Glutamatergic neuron (in vitro differentiated cells): ENCODE results near the gene GRIFIN. TPM values are rescaled to one million over a fixed set of nuclear protein-coding genes. Genes with fewer than 3 reads are reported as not detected.
A peak's percentile ranks its signal among the peaks of the same experiment; 100 is the strongest.

Experiments
- DNase-seq: peaks from one replicate; pipeline ENCODE4 v3.0.0; 2022
- H3K27ac Mint-ChIP-seq: one replicate; pipeline ENCODE4 v1.8.0; 2020; ENCODE audit warnings: mild to moderate bottlenecking, mixed read lengths, inconsistent platforms; ENCODE audit not compliant: unreplicated experiment
- H3K27me3 Mint-ChIP-seq: one replicate; pipeline ENCODE4 v1.8.0; 2020; ENCODE audit warnings: mild to moderate bottlenecking, moderate library complexity, mixed read lengths, inconsistent platforms; ENCODE audit not compliant: unreplicated experiment
- H3K36me3 Mint-ChIP-seq: one replicate; pipeline ENCODE4 v1.8.0; 2020; ENCODE audit warnings: mild to moderate bottlenecking, mixed read lengths, inconsistent platforms; ENCODE audit not compliant: unreplicated experiment
- H3K4me1 Mint-ChIP-seq: one replicate; pipeline ENCODE4 v1.8.0; 2020; ENCODE audit warnings: mild to moderate bottlenecking, low read depth, mixed read lengths, inconsistent platforms; ENCODE audit not compliant: unreplicated experiment
- H3K4me3 Mint-ChIP-seq: one replicate; pipeline ENCODE4 v1.8.0; 2020; ENCODE audit warnings: mild to moderate bottlenecking, mixed read lengths, inconsistent platforms; ENCODE audit not compliant: unreplicated experiment
- H3K9me3 Mint-ChIP-seq: one replicate; pipeline ENCODE4 v1.8.0; 2020; ENCODE audit warnings: mild to moderate bottlenecking, moderate library complexity, mixed read lengths, inconsistent platforms; ENCODE audit not compliant: unreplicated experiment
- CTCF ChIP-seq: fragments of 200-600 bp; sonication (generic); IDR thresholded peaks from one replicate; pipeline ENCODE4 v1.5.0; 2021; ENCODE audit not compliant: partially characterized antibody, unreplicated experiment
- total RNA-seq: library from RNA; stranded (reverse); fragmentation: NEBNext Ultra II Directional; extraction: Animal tissue kit (Norgen Biotek cat#: 25700); gene quantifications from one replicate; pipeline ENCODE4 v1.2.1, GENCODE V29; 2021; ENCODE audit not compliant: unreplicated experiment

The GRIFIN gene
- total RNA-seq, 1 donor from 2014 or later: not detected

GRCh38 chr7:2496375-2496774 lies 20.2 kb upstream of the GRIFIN start:
- Mint-ChIP-seq H3K27ac (peak overlapping the region; percentile 64), H3K36me3 (peaks cover 7% of the 10 kb centered on the region), H3K27me3 (peaks cover 10% of the 10 kb centered on the region), H3K4me3 (no peak overlapping the region), H3K4me1 (peaks cover 5% of the 10 kb centered on the region), H3K9me3 (peaks cover 5% of the 10 kb centered on the region)
- DNase-seq: peak; percentile 17
- no peak for TF ChIP-seq CTCF

- Mint-ChIP-seq H3K27me3 (peaks cover 6% of the 10 kb centered on the region), H3K27ac (peak overlapping the region; percentile 64), H3K4me1 (peaks cover 5% of the 10 kb centered on the region), H3K9me3 (peaks cover 5% of the 10 kb centered on the region), H3K4me3 (no peak overlapping the region), H3K36me3 (peaks cover 7% of the 10 kb centered on the region)
- no peak for TF ChIP-seq CTCF
- peak; percentile 73 for DNase-seq
Observed at GRCh38 chr7:2495418-2496299, 19.5 kb upstream of the GRIFIN start.

GRCh38 chr7:2494191-2495130 lies 18.3 kb upstream of the GRIFIN start:
- peaks cover 5% of the 10 kb centered on the region for H3K9me3 Mint-ChIP-seq
- TF ChIP-seq CTCF: no peak
- no peak for DNase-seq
- H3K4me1 Mint-ChIP-seq: peaks cover 5% of the 10 kb centered on the region
- no peak overlapping the region for H3K4me3 Mint-ChIP-seq
- H3K27ac Mint-ChIP-seq: no peak overlapping the region
- peaks cover 5% of the 10 kb centered on the region for H3K27me3 Mint-ChIP-seq
- H3K36me3 Mint-ChIP-seq: peaks cover 7% of the 10 kb centered on the region

GRCh38 chr7:2493205-2494164 lies 17.3 kb upstream of the GRIFIN start:
- H3K27ac Mint-ChIP-seq: no peak overlapping the region
- H3K4me3 Mint-ChIP-seq: no peak overlapping the region
- no peak for DNase-seq
- no peak for TF ChIP-seq CTCF
- peaks cover 6% of the 10 kb centered on the region for H3K4me1 Mint-ChIP-seq
- peaks cover 5% of the 10 kb centered on the region for H3K9me3 Mint-ChIP-seq
- peaks cover 5% of the 10 kb centered on the region for H3K27me3 Mint-ChIP-seq
- H3K36me3 Mint-ChIP-seq: peaks cover 7% of the 10 kb centered on the region
